Hepatocyte (in vitro differentiated cells): ENCODE measurements around the gene AMBRA1. TPM values are rescaled to one million over a fixed set of nuclear protein-coding genes. Genes with fewer than 3 reads are reported as not detected.

ENCODE experiments used
- DNase-seq: peaks from one replicate; pipeline ENCODE4 v3.0.0-alpha.2; 2016; ENCODE audit warnings: low spot score
- H2AFZ ChIP-seq: fragments of 200-600 bp; sonication (generic); 2 replicates; pipeline ENCODE4 v1.6.0; 2016; ENCODE audit warnings: antibody characterized with exemption, mild to moderate bottlenecking
- H3K27ac ChIP-seq: fragments of 200-600 bp; sonication (generic); 2 replicates; pipeline ENCODE4 v1.5.1; 2016; ENCODE audit warnings: mild to moderate bottlenecking
- H3K27me3 ChIP-seq: fragments of 200-600 bp; sonication (generic); 2 replicates; pipeline ENCODE4 v1.6.1; 2016
- H3K36me3 ChIP-seq: fragments of 200-600 bp; sonication (generic); replicated peaks from 2 replicates; pipeline ENCODE4 v1.5.1; 2016; ENCODE audit warnings: low read depth; ENCODE audit not compliant: insufficient read depth
- H3K4me1 ChIP-seq: fragments of 200-600 bp; sonication (generic); 2 replicates; pipeline ENCODE4 v1.5.1; 2016; ENCODE audit warnings: mild to moderate bottlenecking, moderate library complexity; ENCODE audit not compliant: insufficient read depth
- H3K4me2 ChIP-seq: fragments of 200-600 bp; sonication (generic); 2 replicates; pipeline ENCODE4 v1.6.0; 2016
- H3K4me3 ChIP-seq: fragments of 200-600 bp; sonication (generic); 2 replicates; pipeline ENCODE4 v1.5.1; 2016; ENCODE audit warnings: mild to moderate bottlenecking
- H3K79me2 ChIP-seq: fragments of 200-600 bp; sonication (generic); 2 replicates; pipeline ENCODE4 v1.6.0; 2017; ENCODE audit warnings: mild to moderate bottlenecking
- H3K9me2 ChIP-seq: fragments of 200-600 bp; sonication (generic); replicated peaks from 2 replicates; pipeline ENCODE4 v1.6.0; 2017; ENCODE audit warnings: mild to moderate bottlenecking; ENCODE audit not compliant: insufficient read depth
- H3K9me3 ChIP-seq: fragments of 200-600 bp; sonication (generic); 2 replicates; pipeline ENCODE4 v1.5.1; 2016; ENCODE audit warnings: low read depth, mild to moderate bottlenecking
- H4K20me1 ChIP-seq: fragments of 200-600 bp; sonication (generic); 2 replicates; pipeline ENCODE4 v1.6.0; 2016; ENCODE audit warnings: mild to moderate bottlenecking; ENCODE audit not compliant: insufficient read depth, poor library complexity, severe bottlenecking
- EZH2 ChIP-seq: fragments of 200-600 bp; sonication (generic); IDR thresholded peaks from 2 replicates; pipeline ENCODE4 v1.6.1; 2016; ENCODE audit warnings: antibody characterized with exemption, mild to moderate bottlenecking, borderline replicate concordance
- EZH2phosphoT487 ChIP-seq: fragments of 200-600 bp; sonication (generic); IDR thresholded peaks from one replicate; pipeline ENCODE4 v1.6.1; 2018; ENCODE audit warnings: antibody characterized with exemption, mild to moderate bottlenecking, low read depth, moderate library complexity; ENCODE audit not compliant: unreplicated experiment, severe bottlenecking
- WGBS: methylation state at CpG from one replicate; pipeline ENCODE4 v1.1.6; 2016; ENCODE audit warnings: low lambda C conversion rate; ENCODE audit errors: missing lambda C conversion rate; 5-methylcytosine and 5-hydroxymethylcytosine counted together
- polyA plus RNA-seq: library from polyadenylated mRNA; unstranded; fragments of >200 nt; fragmentation: Nextera tagmentation; extraction: Ambion mirVana; gene quantifications from 2 replicates; pipeline ENCODE4 v1.2.1, GENCODE V29; 2016
- total RNA-seq: library from RNA; depleted of rRNA; stranded (reverse); fragments of >200 nt; gene quantifications from 2 replicates; pipeline ENCODE4 v1.2.3, GENCODE V29; 2014
- TF ChIP-seq, protein P1 (sequence below): fragments of 200-600 bp; sonication (generic); IDR thresholded peaks from 2 replicates; pipeline ENCODE4 v1.5.1; 2016; ENCODE audit warnings: antibody characterized with exemption, mild to moderate bottlenecking; ENCODE audit not compliant: poor library complexity

The AMBRA1 gene
- total and polyA plus RNA-seq, 2 experiments from 2014 or later = 7.2 to 31.2 TPM

DNA sequence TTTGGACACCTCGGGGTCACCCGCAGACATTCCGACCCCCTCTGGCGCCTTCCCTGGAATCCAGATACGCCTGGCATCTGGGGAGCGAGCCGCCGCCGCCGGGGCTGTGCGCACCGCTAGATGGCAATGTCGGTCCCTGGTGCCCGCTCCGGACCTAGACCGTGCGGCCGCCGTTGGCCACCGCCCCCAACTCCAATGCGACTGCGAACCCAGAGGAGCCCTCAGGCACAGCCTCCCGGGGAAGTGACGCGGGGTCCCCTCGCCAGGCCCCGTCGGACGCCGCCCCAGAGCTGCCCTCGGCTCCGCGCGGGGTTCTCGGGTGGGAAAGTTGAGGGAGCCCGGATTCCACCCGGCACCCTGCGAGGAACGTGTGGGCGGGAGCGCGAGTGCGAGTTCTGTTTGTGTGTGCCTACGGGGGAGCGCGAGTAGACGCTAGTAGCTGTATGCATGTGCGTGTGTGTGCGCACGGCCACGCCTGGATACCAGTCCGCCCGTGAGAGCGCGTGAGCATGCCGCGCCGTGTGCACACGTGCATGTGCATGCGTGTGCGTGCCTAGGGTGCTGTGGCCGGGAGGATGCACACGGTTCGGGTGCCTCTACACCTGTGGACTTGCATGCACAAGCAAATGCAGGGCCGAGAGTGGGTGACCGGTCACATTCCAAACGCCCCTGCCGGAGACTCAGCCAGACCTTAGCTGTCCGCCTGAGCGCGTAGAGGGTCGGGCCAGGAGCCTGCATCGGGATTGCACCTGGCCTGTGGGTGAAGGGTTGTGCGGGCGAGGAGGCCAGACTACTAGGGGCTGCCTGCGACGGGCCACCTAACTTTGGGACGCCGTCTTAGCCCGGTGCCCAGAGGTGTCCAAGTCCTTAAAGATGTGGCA, 204.1 kb downstream of the AMBRA1 start:
- Histone ChIP-seq H3K27ac (no peak overlapping the region), H3K4me3 (peak overlapping the region; percentile 52), H3K4me1 (peaks cover 23% of the 10 kb centered on the region), H3K9me3 (no peaks in the 10 kb centered on the region), H4K20me1 (no peaks in the 10 kb centered on the region), H3K4me2 (peak overlapping the region; percentile 100), H2AFZ (no peak overlapping the region), H3K79me2 (no peaks in the 10 kb centered on the region), H3K27me3 (peaks cover 43% of the 10 kb centered on the region), H3K36me3 (no peaks in the 10 kb centered on the region), H3K9me2 (no peaks in the 10 kb centered on the region)
- 6% methylated on average over 79 of the region's 80 CpGs for WGBS
- TF ChIP-seq EZH2phosphoT487 (no peak), EZH2 (no peak)
- TF ChIP-seq, protein P1, sequence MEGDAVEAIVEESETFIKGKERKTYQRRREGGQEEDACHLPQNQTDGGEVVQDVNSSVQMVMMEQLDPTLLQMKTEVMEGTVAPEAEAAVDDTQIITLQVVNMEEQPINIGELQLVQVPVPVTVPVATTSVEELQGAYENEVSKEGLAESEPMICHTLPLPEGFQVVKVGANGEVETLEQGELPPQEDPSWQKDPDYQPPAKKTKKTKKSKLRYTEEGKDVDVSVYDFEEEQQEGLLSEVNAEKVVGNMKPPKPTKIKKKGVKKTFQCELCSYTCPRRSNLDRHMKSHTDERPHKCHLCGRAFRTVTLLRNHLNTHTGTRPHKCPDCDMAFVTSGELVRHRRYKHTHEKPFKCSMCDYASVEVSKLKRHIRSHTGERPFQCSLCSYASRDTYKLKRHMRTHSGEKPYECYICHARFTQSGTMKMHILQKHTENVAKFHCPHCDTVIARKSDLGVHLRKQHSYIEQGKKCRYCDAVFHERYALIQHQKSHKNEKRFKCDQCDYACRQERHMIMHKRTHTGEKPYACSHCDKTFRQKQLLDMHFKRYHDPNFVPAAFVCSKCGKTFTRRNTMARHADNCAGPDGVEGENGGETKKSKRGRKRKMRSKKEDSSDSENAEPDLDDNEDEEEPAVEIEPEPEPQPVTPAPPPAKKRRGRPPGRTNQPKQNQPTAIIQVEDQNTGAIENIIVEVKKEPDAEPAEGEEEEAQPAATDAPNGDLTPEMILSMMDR = peak; percentile 90
- peak; percentile 89 for DNase-seq

- Histone ChIP-seq H3K9me2 (no peaks in the 10 kb centered on the region), H3K27ac (no peak overlapping the region), H3K4me1 (peaks cover 23% of the 10 kb centered on the region), H3K9me3 (no peaks in the 10 kb centered on the region), H3K36me3 (no peaks in the 10 kb centered on the region), H3K79me2 (no peaks in the 10 kb centered on the region), H2AFZ (no peak overlapping the region), H3K4me2 (peak overlapping the region; percentile 100), H4K20me1 (no peaks in the 10 kb centered on the region), H3K4me3 (no peak overlapping the region), H3K27me3 (peaks cover 43% of the 10 kb centered on the region)
- TF ChIP-seq EZH2 (peak; percentile 14), EZH2phosphoT487 (no peak)
- 6% methylated on average over 21 of the region's 21 CpGs for WGBS
- DNase-seq = no peak
Observed at GRCh38 chr11:46388619-46389449, 205.0 kb downstream of the AMBRA1 start.

DNA sequence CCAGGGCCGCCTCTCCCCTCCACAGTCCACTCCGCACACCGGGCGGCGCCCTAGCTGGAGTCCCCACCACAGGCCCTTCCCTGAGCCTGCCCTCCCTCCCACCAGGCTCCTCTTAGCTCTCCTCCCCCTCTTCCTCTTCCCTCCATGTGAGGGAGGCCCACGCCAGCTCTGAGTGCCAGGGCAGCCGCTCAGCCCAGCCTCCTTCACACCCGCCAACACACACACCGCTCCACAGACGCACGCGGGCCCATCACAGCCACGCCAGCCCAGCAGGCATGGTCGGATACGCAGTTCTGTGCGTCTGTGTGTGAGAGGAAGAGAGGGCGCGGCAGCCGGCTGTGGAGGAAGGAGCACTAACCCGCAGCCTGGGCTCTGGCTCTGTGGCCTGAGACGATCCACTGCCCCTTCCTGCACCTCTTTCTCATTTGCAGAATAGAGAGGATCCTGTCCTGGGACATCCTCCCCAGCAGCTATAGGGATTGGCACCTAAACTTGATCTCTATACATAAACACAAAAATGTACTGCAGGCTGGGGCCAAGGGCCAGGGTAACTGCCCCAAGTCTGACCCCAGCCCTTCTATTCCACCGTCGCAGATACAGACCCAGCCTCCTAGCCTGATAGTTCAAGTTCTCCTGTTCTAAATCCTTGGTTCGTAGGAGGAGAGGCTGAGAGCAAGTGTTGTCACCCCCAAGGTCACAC, 205.8 kb downstream of the AMBRA1 start:
- H3K9me2 ChIP-seq = no peaks in the 10 kb centered on the region
- no peaks in the 10 kb centered on the region for H3K36me3 ChIP-seq
- no peak for TF ChIP-seq EZH2
- TF ChIP-seq, protein P1 = no peak
- no peak for TF ChIP-seq EZH2phosphoT487
- peaks cover 6% of the 10 kb centered on the region for H4K20me1 ChIP-seq
- H3K27me3 ChIP-seq = peaks cover 43% of the 10 kb centered on the region
- no peak for DNase-seq
- H3K4me3 ChIP-seq = no peak overlapping the region
- H3K79me2 ChIP-seq = peaks cover 4% of the 10 kb centered on the region
- H3K27ac ChIP-seq = no peak overlapping the region
- WGBS = 38% methylated on average over 24 of the region's 24 CpGs
- no peaks in the 10 kb centered on the region for H3K9me3 ChIP-seq
- peaks cover 23% of the 10 kb centered on the region for H3K4me1 ChIP-seq
- H3K4me2 ChIP-seq = no peak overlapping the region
- H2AFZ ChIP-seq = no peak overlapping the region
